AG04449 (cell line): ENCODE results near the gene PPP2R2B.

Experiments used
- CTCF ChIA-PET: fragments of 350-600 bp; formaldehyde crosslinking; extraction: SDS; loops from one replicate; lab custom pipeline; 2021; ENCODE audit warnings: antibody characterized with exemption; lab: Yijun Ruan, JAX
- POLR2A ChIA-PET: fragments of 400-600, 350-600 bp; formaldehyde crosslinking; extraction: SDS; loops from one replicate; lab custom pipeline; 2020; ENCODE audit warnings: antibody characterized with exemption, inconsistent platforms; lab: Yijun Ruan, JAX
- DNase-seq: peaks from one replicate; pipeline ENCODE4 v3.0.0-alpha.2; 2010; ENCODE audit warnings: low read depth, low spot score
- H3K4me3 ChIP-seq: 2 replicates; pipeline ENCODE4 v1.5.1; 2011; ENCODE audit warnings: low read depth, mild to moderate bottlenecking, control low read depth, low read length
- TF ChIP-seq, protein P1 (sequence below): IDR thresholded peaks from one replicate; pipeline ENCODE4 v1.5.1; 2011; ENCODE audit warnings: mild to moderate bottlenecking, moderate library complexity, low read length, control low read depth, inconsistent platforms; ENCODE audit not compliant: insufficient read depth; ENCODE audit errors: missing control alignments

Gene PPP2R2B

DNA sequence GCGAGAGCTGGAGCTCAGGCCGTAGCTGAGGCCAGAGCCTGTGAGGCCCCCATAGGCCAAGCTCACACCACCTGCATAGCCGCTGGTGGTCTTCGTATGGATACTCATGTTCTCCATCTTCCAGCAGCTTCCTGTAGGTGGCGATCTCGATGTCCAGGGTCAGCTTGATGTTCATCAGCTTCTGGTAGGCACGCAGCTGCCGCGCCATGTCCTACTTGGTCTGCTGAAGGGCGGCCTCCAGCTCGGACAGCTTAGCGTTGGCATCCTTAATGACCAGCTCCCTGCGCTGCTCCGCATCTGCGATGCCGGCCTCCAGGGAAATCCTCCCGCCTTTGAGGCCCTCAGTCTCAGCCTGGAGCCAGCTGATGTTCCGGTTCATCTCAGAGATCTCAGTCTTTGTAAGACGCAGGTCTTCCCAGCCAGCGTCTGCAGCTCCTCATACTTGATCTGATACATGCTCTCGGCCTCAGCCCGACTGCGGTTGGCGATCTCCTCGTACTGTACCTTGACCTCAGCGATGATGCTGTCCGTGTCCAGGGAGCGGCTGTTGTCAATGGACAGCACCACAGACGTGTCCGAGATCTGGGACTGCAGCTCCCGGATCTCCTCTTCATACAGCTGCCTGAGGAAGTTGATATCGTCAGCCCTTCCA lies 172.1 kb downstream of the PPP2R2B start:
- no peak for DNase-seq
- ChIA-PET POLR2A (no interaction called here), CTCF (no interaction called here)
- TF ChIP-seq, protein P1, sequence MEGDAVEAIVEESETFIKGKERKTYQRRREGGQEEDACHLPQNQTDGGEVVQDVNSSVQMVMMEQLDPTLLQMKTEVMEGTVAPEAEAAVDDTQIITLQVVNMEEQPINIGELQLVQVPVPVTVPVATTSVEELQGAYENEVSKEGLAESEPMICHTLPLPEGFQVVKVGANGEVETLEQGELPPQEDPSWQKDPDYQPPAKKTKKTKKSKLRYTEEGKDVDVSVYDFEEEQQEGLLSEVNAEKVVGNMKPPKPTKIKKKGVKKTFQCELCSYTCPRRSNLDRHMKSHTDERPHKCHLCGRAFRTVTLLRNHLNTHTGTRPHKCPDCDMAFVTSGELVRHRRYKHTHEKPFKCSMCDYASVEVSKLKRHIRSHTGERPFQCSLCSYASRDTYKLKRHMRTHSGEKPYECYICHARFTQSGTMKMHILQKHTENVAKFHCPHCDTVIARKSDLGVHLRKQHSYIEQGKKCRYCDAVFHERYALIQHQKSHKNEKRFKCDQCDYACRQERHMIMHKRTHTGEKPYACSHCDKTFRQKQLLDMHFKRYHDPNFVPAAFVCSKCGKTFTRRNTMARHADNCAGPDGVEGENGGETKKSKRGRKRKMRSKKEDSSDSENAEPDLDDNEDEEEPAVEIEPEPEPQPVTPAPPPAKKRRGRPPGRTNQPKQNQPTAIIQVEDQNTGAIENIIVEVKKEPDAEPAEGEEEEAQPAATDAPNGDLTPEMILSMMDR: no peak
- H3K4me3 ChIP-seq: no peak overlapping the region

DNA sequence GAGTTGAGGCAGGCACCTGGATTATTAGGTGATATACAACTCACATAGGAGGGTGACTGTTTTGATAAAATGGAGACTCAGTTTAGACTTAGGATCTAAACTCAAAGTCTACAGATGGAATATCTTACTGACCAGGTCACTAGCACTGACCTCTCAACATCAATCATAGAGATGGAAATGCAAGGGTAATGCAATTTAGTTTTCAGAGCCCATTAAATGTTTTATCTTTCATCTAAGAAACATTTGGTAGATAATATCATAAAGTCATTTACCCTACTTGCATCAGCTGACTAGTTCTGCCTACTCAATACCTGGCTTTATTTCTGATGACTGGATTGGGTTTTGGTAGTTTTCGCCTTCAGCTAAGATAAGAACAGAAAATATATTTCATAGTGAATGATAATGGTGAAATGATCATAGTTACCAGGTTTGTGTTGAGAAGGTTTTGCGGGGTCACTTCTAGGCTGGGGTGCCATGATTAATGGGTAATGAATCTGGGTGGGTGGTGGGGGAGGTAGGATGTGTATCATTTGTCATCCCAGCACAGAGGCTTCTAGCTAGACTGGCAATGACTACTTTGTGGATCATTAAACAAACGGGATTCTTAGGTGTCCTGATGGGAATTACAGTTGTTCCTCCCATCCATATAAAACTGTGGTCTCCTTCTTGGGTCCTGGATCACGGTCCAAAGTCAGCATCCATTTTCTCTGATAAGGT lies 173.4 kb downstream of the PPP2R2B start:
- CTCF ChIA-PET: no interaction called here
- DNase-seq: no peak
- H3K4me3 ChIP-seq: no peak overlapping the region
- TF ChIP-seq, protein P1: no peak
- POLR2A ChIA-PET: no interaction called here

GRCh38 chr5:146703899-146704298 lies 174.7 kb downstream of the PPP2R2B start:
- ChIA-PET POLR2A (no interaction called here), CTCF (interaction anchor here (0.6 kb wide), 1 partner anchor 153 kb away, joined by 3 read pairs; no protein-coding TSS in a partner anchor)
- no peak overlapping the region for H3K4me3 ChIP-seq
- TF ChIP-seq, protein P1: no peak
- DNase-seq: no peak

- no peak for DNase-seq
- ChIA-PET POLR2A (no interaction called here), CTCF (interaction anchor here (0.6 kb wide), 1 partner anchor 153 kb away, joined by 3 read pairs; no protein-coding TSS in a partner anchor)
- TF ChIP-seq, protein P1: no peak
- H3K4me3 ChIP-seq: no peak overlapping the region
These were observed 175.1 kb downstream of the PPP2R2B start for GRCh38 chr5:146703499-146703898.

DNA sequence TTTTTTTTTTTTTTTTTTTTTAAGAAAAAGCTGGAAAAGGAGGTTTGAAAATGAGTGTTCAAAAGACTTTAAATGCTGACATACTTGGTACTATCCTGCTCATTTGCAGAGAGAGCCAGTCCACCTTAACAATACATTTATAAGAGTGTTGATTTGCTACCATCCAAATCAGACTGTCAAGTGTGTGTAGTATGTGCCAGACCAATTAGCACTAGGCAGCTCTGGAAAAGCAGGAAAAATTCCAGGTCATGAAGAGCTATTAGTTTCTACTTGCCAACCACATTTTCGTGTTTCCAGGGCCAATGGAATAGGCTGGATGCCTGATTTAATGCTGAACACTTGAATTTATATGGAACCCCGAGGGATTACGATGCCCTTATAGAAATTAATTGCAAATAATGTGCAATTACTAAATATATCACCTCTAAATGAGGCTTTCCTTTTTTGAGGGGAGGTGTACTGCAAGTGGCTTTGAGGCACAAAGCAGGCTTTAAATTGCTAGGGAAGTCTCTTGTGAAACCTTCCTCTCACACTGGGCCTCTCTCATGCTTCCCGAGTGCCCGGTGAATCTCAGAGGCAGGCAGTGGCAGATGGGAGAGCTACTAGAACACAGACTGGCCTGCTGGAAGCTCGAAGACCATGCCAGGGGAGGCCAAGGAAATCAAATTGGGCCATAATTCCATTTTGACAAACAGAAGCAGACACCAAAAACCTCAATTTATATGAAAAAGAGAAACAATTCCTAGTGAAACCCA lies 178.7 kb downstream of the PPP2R2B start:
- TF ChIP-seq, protein P1: no peak
- no peak for DNase-seq
- CTCF ChIA-PET: interaction anchor here (1.5 kb wide), 1 partner anchor 269 kb away, joined by 4 read pairs; no protein-coding TSS in a partner anchor
- POLR2A ChIA-PET: no interaction called here
- no peak overlapping the region for H3K4me3 ChIP-seq
